Mesenteric fat pad (tissue), 1 donor: ENCODE measurements around the gene SLC35F5. TPM values are rescaled to one million over a fixed set of nuclear protein-coding genes. Genes with fewer than 3 reads are reported as not detected.
"Not testable (repeated sequence)": the region's sequence is repeated elsewhere in the genome, so short reads cannot be mapped to it uniquely, and the experiment has no call there.

Experiments
- DNase-seq: peaks from one replicate; pipeline ENCODE4 v3.0.0-alpha.2; 2020; ENCODE audit warnings: low spot score
- total RNA-seq: library from RNA; stranded (reverse); fragmentation: NEBNext Ultra II Directional; extraction: Animal tissue kit (Norgen Biotek cat#: 25700); gene quantifications from one replicate; pipeline ENCODE4 v1.2.1, GENCODE V29; 2021
- donor health status: DM: yes; HTN: yes; CAD: no.

Gene SLC35F5
- total RNA-seq, 1 donor from 2014 or later = 61.6 TPM

DNA sequence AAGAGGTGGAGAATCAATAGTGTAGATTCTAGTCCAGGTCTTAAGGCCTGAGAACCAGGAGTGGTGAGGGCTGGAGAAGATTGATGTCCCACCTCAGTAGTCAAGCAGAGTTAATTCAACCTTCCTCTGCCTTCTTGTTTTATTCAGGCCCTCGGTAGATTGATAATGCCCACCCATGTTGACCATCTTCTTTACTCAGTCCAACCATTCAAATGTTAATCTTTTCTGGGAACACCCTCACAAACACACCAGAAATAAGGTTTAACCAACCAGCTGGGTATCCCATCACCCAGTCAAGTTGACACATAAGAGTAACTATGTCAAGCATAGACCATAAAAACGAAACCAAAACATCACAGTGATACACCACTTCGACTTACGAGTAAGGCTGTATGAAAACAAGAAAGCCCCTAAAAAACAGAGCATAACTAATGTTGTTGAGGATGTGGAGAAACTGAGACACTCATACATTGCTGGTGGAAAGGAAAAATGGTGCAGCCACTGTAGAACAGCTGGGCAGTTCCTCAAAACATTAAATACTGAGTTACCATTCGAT, 57.5 kb downstream of the SLC35F5 start:
- DNase-seq = no peak

DNA sequence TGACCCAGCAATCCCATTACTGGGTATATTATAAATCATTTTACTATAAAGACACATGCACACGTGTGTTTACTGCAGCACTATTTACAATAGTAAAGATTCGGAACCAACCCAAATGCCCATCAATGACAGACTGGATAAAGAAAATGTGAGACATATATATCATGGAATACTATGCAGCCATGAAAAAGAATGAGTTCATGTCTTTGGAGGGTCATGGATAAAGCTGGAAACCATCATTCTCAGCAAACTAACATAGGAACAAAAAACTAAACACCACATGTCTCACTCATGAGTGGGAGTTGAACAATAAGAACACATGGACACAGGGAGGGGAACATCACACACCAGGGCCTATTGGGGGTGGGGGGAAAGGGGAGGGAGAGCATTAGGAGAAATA, 58.2 kb downstream of the SLC35F5 start:
- DNase-seq = not testable (repeated sequence)

DNA sequence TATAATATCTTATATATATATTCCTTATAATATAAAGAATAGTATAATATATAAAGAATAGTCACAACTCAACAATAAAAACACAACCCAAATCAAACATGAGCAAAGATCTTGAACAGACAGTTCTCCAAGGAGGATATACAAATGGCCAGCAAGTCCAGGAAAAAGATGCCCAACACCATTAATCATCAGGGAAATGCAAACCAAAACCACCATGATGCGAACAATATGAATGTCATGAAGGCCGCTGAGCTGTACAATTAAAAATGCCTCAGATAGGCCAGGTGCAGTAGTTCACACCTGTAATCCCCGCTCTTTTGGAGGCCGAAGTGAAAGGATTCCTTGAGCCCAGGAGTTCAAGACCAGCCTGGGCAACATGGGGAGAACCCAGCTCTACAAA, 58.9 kb downstream of the SLC35F5 start:
- DNase-seq = no peak

DNA sequence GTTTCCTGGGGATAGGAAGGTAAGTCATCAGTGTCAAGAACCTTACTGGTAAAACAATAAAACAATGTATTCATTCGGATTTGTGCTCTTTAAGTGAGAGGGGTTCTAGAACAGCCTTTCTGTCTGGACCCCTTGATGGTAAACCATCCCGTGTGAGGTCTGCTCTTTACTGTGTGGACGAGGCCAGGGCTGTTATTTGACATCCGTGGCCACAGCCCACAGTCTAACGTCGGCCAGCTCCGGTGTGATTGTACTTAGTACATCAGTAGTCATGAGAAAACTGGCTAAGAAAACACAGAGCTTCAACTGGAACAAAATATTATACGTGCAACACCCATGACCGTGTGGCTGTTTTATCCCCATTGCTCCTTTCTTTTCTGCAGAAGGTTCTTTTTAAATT, 62.0 kb downstream of the SLC35F5 start:
- DNase-seq = no peak

DNA sequence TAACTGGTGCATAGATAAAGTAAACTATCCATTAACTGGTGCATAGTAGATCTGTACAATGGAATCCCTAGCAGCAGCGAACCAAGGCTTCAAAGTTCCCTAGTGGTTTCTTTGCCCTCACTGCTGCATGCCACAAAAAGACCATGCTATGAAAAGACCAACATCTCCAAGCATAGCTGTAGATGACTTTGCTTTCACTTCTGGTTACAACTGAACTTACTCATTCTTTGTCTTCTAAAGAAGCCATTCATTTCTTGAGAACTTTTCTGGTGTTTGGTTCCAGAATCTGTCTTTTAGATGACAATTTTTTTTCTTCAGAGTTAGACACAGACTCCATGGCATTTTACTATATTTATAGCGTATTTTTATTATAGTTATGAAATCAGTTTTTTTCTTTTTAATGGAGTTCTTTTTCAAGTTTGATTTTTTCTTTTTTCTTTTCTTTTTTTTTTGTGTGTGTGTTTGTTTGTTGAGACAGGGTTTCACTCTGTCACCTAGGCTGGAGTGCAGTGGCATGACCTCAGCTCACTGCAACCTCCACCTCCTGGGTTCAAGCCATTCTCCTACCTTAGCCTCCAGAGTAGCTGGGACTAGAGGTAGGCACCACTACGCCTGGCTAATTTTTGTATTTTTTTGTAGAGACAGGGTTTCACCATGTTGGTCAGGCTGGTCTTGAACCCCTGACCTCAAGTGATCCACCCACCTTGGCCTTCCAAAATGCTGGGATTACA, 63.6 kb downstream of the SLC35F5 start:
- no peak for DNase-seq

DNA sequence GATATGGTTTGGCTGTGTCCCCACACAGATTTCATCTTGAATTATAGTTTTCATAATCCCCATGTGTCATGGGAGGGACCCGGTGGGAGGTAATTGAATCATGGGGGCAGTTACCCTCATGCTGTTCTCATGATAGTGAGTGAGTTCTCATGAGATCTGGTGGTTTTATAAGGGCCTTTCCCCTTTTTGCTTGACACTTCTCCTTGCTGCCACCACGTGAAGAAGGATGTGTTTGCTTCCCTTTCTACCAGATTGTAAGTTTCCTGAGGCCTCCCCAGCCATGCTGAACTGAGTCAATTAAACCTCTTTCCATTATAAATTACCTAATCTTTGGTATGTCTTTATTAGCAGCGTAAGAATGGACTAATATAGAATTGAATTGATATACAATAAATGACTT, 65.6 kb downstream of the SLC35F5 start:
- DNase-seq = not testable (repeated sequence)

DNA sequence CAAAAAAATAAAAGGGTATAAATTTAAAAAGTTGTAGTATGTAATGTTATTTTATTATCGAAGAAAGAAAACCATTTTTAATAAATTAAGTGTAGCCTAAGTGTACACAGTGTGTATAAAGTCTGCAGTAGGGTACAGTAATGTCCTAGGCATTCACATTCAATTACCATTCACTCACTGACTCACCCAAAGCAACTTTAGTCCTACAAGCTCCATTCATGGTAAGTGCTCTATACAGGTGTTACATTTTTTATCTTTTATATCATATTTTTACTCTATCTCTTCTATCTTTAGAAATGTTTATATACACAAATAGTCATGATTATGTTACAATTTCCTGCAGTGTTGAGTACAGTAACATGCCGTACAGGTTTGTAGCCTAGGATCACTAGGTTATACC, 69.9 kb downstream of the SLC35F5 start:
- DNase-seq = no peak

DNA sequence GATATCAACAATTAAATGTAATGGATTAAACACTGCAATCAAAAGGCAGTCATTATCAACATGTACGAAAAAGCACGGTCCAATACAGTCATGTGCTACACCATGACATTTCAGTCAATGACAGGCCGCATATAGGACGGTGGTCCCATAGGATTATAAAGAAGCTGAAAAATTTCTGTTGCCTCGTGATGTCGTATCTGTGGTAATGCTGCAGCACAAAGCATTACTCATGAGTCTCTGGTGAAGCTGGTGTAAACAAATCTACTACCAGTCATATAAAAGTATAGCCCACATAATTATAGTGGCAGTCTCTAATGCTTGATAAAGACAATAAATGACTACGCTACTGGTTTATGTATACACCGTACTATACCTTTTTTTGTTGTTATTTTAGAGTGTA, 71.0 kb downstream of the SLC35F5 start:
- no peak for DNase-seq

DNA sequence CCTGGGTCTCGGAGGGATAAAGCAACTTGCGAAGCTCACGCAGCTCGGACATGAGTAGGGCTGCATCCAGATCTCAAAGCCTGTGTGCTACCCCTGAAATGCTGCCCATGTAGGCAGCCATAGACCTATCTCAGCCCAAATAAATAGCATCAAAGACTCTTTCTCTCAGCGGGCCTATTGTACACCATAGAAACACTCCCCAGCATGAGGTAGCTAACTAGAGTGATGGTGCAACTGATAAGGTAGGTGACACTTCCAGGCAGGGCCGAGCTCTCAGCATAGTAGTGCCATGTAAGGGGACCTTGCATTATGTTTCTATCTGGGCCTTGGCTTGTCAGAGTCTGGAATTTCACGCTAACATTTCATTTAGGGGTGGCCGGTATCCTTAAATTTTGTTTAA, 77.0 kb downstream of the SLC35F5 start:
- no peak for DNase-seq

DNA sequence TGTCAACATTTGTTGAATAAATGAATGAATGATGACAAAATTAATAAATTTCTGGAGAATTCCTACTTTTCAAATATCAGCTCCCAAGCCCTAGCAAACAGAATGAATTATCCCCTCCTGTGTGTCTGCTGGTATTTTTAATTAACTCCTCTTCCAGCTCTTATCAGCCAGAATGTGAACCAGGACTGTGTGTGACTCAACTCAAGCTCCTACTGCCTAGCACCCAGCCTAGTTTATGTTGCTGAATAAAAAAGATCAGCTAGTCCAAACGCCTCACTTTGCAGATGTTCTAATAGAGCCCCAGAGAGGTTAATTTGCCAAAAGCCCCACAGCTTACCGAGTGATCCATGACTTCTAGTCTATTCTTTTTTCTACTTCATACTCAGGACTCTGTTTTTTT, 79.1 kb downstream of the SLC35F5 start:
- no peak for DNase-seq

DNA sequence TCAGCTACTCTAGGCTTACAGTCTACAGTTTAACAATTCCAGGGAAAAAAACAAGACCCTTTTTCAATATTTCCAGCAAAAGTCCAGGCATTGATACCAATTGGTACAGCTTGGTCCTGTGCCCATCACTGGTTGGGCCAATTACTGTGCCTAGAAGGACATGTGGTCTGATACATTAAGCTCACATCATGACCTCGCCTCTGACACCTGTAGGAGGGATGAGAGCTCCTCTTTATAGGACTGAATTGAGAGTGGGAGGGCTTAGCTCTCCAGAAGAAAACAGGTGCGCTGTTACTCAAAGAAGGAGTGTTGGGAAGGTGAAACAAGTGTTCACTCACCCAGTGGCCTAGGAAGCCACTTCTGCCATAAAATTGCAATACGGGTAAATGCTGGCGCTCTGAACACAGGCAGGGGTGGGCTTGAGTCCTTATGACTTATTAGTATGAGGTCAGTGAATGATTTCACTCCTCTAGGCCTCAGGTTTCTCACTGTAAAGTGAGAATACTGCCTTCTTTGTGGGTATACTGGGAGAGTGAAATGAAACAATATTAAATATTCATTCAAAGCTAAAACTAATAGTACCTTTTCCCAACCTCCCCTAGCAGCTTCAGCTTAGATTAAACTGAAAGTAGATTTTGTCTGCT, 79.7 kb downstream of the SLC35F5 start:
- DNase-seq = no peak

DNA sequence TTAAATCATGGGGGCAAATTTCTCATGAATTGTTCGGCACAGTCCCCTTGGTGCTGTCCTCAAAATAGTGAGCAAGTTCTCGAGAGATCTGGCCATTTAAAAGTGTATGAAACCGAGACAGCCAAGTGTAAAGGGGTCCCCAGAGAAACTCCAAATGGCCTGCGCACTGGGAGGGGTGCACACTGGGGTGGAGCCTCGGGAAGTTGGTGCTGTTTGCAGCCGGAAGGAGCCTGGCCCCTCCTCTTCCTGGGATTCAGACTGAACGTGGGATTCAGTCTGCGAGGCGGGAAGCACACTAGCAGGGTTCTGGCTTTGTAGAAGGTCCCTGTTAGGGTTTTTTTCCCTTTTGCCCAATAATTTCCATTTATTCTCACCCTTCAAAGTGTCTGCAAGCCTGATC, 80.6 kb downstream of the SLC35F5 start:
- no peak for DNase-seq

DNA sequence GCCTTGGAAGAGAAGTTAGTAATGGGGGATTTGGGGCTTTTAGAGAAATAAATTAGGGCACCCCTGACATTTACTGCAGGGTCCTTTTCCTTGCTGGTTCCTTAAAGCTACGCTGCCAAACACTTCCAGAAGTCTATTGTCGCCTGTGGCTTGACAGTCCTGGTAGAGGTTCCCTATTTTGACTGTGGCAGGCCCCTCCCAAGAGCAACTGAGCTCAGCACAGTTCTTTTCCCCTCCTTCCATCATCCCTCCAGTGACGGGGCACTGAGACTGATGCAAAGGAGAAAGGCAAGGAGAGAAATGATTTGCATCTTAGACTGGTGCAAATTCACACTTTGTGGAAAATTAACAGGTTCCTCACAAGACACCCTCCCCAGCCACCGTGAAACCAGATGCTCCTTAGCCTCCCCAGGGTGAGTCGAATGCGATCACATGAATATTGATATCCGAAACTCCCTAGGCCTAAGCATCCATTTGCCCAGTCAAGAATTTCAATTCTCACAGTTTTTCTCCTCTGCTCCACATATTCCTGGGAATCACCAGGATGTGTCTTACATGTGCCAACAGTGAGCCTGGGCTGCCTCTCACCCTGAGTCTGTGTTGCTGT, 84.0 kb downstream of the SLC35F5 start:
- DNase-seq = no peak

DNA sequence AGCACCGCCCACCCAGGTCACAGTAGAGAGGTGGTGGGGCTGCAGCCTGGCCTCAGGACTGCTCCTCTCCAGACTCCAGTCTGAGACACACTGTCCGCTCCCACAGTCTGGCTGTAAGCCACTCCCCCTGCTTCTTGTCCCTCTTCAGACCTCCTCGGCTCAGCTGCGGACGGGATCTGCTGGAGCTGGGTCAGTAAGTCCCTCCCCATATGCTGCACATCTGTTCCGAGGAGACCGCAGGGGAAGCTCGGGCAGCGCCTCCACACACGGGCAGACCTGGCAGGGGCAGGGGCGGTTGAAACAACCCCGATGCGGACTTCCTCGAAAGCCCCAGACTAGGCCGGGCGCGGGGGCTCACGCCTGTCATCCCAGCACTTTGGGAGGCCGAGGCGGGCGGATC, 87.4 kb downstream of the SLC35F5 start:
- DNase-seq = not testable (repeated sequence)

DNA sequence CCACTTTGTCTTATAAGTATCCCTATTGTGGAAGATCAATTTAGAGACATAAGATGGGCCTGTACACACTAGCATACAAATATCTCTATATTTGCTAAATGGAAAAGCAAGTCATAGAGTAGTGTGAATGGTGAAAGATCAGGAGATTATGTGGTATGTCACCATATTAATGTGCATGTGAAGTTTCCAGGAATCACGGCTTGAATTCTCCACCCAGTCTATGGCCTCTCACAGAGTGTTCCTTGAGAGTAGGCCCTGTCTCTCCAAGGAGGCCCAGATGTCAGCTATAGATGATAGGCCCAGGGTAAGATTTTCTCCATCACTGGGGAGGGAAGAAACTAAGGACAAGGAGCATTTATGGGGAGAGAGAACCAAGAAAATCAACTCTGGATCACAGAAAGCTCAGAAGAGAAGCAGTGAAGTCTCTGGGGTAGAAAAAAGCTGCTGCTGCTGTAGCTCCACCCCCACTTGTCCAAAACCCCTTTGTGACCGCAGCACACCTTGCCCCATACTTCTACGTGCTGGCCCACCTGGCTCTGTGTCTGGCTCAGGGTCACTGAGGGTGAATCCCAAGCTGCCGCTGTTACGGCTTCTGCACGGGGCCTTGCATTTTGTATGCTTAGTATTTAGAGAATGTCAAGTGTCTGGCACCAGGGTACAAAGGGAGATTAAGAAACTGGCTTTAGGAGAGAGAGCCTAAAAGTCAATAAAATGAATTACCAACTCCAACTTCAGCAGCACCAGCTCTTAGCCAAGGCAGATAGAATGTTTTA, 91.5 kb downstream of the SLC35F5 start:
- DNase-seq = not testable (repeated sequence)

DNA sequence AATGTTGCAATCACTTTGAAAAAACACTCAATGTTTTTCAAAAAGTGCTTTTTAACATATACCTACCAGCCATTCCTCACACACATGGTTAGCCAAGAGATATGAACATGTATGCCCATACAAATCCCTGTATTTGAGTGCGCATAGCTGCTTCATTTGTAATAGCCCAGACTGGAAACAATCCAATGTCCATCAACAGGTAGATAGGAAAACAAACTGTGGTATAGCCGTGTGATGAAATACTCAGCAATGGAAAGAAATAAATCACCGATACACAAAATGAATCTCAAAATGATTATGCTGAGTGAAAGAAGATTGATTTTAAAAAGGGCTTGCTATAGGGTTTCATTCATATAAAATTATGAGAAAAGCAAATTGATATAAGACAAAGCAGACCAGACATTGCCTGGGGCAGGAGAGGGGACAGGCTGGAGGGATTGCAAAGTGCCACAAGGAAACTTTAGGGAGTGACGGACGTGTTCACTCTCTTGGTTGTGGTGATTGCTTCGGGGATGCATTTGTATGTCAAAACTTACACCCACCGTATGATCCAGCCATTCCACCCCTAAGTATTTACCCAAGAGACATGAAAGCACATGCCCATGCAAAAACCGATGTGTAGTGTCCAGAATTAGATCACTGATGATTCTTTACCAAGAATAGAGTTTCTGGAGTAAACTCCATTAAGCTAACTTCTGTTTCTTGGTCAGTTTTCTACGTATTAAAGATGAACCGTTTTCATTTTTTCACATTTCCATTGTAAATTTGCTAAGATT, 93.0 kb downstream of the SLC35F5 start:
- not testable (repeated sequence) for DNase-seq
